Ovary (tissue), 3 donors: ENCODE data around the gene KCTD5.
"Not testable (repeated sequence)": the region's sequence is repeated elsewhere in the genome, so short reads cannot be mapped to it uniquely, and the experiment has no call there.

Experiments
- EP300 ChIP-seq: sonication (generic); formaldehyde crosslinking; IDR thresholded peaks from one replicate; pipeline ENCODE4 v1.6.1; 2017; ENCODE audit warnings: antibody characterized with exemption
- POLR2A ChIP-seq: fragments of 450-650 bp; IDR thresholded peaks from one replicate; pipeline ENCODE4 v1.6.1; 2017; ENCODE audit warnings: antibody characterized with exemption, mild to moderate bottlenecking, moderate library complexity
- TF ChIP-seq, protein P1 (sequence below), 3 donors: fragments of 450-650 bp in 2 of 3; fragments of 200-600 bp in 1 of 3; IDR thresholded peaks; one replicate each; pipeline versions ENCODE4 v1.5.1 to v1.8.0; 2016 to 2022; ENCODE audit warnings: antibody characterized with exemption in 3 of 3, mild to moderate bottlenecking in 1 of 3
- donor health status: DM: no; HTN: no; CAD: no.

DNA sequence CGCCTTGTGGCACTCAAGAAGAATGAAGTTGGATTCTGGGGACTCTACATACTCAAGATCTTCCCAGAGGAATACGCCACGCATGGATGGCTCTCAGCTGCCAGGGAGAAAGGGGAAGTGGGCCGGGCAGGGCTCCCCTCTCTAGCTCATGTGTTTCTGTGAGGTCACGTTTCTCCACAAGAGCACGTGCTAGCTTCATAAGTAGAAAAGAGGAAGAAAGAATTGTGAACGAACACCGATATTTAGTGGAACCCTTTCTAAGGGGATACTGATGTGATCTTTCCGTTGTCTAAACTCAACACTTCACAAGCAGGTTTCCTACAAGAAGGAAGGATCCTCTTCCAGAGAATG lies 42.6 kb upstream of the KCTD5 start:
- TF ChIP-seq, protein P1, sequence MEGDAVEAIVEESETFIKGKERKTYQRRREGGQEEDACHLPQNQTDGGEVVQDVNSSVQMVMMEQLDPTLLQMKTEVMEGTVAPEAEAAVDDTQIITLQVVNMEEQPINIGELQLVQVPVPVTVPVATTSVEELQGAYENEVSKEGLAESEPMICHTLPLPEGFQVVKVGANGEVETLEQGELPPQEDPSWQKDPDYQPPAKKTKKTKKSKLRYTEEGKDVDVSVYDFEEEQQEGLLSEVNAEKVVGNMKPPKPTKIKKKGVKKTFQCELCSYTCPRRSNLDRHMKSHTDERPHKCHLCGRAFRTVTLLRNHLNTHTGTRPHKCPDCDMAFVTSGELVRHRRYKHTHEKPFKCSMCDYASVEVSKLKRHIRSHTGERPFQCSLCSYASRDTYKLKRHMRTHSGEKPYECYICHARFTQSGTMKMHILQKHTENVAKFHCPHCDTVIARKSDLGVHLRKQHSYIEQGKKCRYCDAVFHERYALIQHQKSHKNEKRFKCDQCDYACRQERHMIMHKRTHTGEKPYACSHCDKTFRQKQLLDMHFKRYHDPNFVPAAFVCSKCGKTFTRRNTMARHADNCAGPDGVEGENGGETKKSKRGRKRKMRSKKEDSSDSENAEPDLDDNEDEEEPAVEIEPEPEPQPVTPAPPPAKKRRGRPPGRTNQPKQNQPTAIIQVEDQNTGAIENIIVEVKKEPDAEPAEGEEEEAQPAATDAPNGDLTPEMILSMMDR (IDR thresholded peaks at IDR 0.05): not testable (repeated sequence)
- TF ChIP-seq POLR2A, EP300: not testable (repeated sequence)
